Measurements from ENCODE around the gene TECPR1.

DNA sequence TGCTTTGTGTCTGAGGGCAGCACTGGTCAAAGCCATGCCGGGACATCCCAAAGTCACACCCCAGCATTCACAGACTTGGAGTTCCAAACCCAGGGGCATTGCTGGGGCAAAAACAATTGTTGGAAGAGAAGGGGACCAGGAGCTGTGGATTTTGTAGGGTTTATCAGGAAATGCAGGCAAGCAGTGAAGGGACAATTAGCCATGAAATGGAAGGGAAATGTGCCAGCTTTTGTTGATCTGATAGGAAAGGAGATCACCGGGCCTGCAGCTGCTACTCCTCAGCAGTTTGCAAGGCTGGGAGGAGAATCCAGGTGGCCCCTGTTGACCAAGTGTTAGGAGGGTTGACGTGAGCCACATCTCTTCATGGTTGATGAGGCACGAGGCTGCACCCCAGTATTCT is 26.9 kb upstream of the TECPR1 start:
- TF ChIP-seq POLR2A (IDR thresholded peaks at IDR 0.05): no peak
- TF ChIP-seq, protein P1, sequence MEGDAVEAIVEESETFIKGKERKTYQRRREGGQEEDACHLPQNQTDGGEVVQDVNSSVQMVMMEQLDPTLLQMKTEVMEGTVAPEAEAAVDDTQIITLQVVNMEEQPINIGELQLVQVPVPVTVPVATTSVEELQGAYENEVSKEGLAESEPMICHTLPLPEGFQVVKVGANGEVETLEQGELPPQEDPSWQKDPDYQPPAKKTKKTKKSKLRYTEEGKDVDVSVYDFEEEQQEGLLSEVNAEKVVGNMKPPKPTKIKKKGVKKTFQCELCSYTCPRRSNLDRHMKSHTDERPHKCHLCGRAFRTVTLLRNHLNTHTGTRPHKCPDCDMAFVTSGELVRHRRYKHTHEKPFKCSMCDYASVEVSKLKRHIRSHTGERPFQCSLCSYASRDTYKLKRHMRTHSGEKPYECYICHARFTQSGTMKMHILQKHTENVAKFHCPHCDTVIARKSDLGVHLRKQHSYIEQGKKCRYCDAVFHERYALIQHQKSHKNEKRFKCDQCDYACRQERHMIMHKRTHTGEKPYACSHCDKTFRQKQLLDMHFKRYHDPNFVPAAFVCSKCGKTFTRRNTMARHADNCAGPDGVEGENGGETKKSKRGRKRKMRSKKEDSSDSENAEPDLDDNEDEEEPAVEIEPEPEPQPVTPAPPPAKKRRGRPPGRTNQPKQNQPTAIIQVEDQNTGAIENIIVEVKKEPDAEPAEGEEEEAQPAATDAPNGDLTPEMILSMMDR (IDR thresholded peaks at IDR 0.05): no peak
